ENCODE results near the gene SNRPA.
"Not testable (repeated sequence)": the region's sequence is repeated elsewhere in the genome, so short reads cannot be mapped to it uniquely, and the experiment has no call there.

SNRPA gene

DNA sequence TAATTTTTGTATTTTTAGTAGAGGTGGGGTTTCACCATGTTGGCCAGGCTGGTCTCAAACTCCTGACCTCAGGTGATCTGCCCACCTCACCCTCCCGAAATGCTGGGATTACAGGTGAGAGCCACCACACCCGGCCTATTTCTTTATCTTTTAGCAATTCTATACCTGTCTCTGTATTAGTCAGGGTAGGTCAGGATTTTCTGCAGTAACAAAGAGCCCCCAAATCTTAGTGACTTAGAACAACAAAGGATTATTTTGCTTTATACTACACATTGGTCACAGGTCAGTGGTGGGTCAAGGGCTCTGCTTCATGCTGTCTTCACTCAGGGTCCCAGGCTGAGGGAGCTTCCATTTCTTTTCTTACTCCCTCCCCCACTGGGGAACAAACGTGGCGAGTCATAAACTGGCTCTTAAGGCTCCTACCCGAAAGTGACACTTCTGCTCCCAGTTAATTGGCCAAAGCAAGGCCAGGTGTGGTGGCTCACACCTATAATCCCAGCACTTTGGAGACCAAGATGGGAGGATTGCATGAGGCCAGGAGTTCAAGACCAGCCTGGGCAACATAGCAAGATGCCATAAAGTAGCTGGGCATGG lies 27.2 kb upstream of the SNRPA start:
- no peak for TF ChIP-seq EZH2phosphoT487 (IDR thresholded peaks at IDR 0.05; ENCODE audit: low read depth)
- TF ChIP-seq, protein P1, sequence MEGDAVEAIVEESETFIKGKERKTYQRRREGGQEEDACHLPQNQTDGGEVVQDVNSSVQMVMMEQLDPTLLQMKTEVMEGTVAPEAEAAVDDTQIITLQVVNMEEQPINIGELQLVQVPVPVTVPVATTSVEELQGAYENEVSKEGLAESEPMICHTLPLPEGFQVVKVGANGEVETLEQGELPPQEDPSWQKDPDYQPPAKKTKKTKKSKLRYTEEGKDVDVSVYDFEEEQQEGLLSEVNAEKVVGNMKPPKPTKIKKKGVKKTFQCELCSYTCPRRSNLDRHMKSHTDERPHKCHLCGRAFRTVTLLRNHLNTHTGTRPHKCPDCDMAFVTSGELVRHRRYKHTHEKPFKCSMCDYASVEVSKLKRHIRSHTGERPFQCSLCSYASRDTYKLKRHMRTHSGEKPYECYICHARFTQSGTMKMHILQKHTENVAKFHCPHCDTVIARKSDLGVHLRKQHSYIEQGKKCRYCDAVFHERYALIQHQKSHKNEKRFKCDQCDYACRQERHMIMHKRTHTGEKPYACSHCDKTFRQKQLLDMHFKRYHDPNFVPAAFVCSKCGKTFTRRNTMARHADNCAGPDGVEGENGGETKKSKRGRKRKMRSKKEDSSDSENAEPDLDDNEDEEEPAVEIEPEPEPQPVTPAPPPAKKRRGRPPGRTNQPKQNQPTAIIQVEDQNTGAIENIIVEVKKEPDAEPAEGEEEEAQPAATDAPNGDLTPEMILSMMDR (IDR thresholded peaks at IDR 0.05; ENCODE audit: low read depth, low read length): no peak
- Histone ChIP-seq H3K27ac (ENCODE audit: low read length) (no peak overlapping the region), H3K9me3 (ENCODE audit: insufficient read depth, low read length) (no peaks in the 10 kb centered on the region), H4K20me1 (ENCODE audit: insufficient read depth, low read length) (no peaks in the 10 kb centered on the region), H3K4me3 (ENCODE audit: low read length) (no peak overlapping the region), H3K27me3 (ENCODE audit: low read depth, low read length) (no peaks in the 10 kb centered on the region), H3K79me2 (ENCODE audit: low read length) (peaks cover 30% of the 10 kb centered on the region), H2AFZ (ENCODE audit: low read depth, low read length) (no peak overlapping the region), H3K9ac (ENCODE audit: low read length) (no peak overlapping the region), H3K4me2 (ENCODE audit: low read length) (no peak overlapping the region), H3K36me3 (replicated peaks; ENCODE audit: low read depth, low read length) (peaks cover 37% of the 10 kb centered on the region), H3K4me1 (ENCODE audit: low read length) (peaks cover 10% of the 10 kb centered on the region)

DNA sequence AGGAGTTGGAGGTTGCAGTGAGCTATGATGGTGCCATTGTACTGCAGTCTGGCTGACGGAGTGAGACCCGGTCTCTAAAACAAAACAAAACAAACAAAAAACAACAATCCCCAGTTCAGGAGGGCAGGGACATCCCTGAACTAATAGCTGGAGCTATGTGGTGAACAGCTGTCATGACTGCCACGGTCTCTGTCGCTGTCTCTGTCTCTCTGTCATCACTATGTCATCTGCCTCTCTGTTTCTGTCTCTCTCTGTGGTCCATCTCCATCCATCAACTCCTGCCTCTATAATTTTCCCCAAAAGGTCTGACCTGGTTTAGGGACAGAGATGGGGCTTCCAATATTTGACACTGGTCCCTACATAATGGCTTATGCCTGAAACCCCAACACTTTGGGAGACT lies 26.7 kb upstream of the SNRPA start:
- no peaks in the 10 kb centered on the region for H3K27me3 ChIP-seq (ENCODE audit: low read depth, low read length)
- peaks cover 25% of the 10 kb centered on the region for H3K79me2 ChIP-seq (ENCODE audit: low read length)
- no peaks in the 10 kb centered on the region for H3K9me3 ChIP-seq (ENCODE audit: insufficient read depth, low read length)
- H3K36me3 ChIP-seq (replicated peaks; ENCODE audit: low read depth, low read length): peaks cover 37% of the 10 kb centered on the region
- no peak overlapping the region for H3K4me2 ChIP-seq (ENCODE audit: low read length)
- H2AFZ ChIP-seq (ENCODE audit: low read depth, low read length): no peak overlapping the region
- no peak overlapping the region for H3K9ac ChIP-seq (ENCODE audit: low read length)
- H3K4me1 ChIP-seq (ENCODE audit: low read length): peaks cover 5% of the 10 kb centered on the region
- TF ChIP-seq EZH2phosphoT487 (IDR thresholded peaks at IDR 0.05; ENCODE audit: low read depth): no peak
- TF ChIP-seq, protein P1 (IDR thresholded peaks at IDR 0.05; ENCODE audit: low read depth, low read length): no peak
- H3K4me3 ChIP-seq (ENCODE audit: low read length): no peak overlapping the region
- H4K20me1 ChIP-seq (ENCODE audit: insufficient read depth, low read length): no peaks in the 10 kb centered on the region
- H3K27ac ChIP-seq (ENCODE audit: low read length): no peak overlapping the region

DNA sequence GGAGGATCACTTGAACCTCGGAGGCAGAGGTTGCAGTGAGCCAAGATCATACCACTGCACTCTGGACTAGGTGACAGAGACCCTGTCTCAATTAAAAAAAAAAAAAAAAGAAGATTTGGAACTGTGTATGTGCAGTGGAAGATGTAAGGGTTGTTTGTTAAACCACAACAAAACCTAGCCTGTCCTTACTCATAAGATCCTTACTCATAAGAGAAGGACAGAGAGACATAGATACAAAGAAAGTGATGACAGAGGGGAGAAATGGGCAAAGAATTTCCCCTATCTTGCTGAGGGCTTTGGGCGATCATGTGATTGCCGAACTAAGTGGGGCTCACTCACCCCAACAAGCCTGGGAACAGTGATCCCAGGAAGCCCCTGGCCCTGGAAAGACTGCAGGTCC lies 26.1 kb upstream of the SNRPA start:
- Histone ChIP-seq H3K79me2 (ENCODE audit: low read length) (peaks cover 19% of the 10 kb centered on the region), H2AFZ (ENCODE audit: low read depth, low read length) (no peak overlapping the region), H3K9me3 (ENCODE audit: insufficient read depth, low read length) (no peaks in the 10 kb centered on the region), H3K4me1 (ENCODE audit: low read length) (no peaks in the 10 kb centered on the region), H3K4me3 (ENCODE audit: low read length) (no peak overlapping the region), H4K20me1 (ENCODE audit: insufficient read depth, low read length) (no peaks in the 10 kb centered on the region), H3K4me2 (ENCODE audit: low read length) (no peak overlapping the region), H3K36me3 (replicated peaks; ENCODE audit: low read depth, low read length) (peaks cover 35% of the 10 kb centered on the region), H3K9ac (ENCODE audit: low read length) (no peak overlapping the region), H3K27me3 (ENCODE audit: low read depth, low read length) (no peaks in the 10 kb centered on the region), H3K27ac (ENCODE audit: low read length) (no peak overlapping the region)
- TF ChIP-seq, protein P1 (IDR thresholded peaks at IDR 0.05; ENCODE audit: low read depth, low read length): no peak
- no peak for TF ChIP-seq EZH2phosphoT487 (IDR thresholded peaks at IDR 0.05; ENCODE audit: low read depth)

DNA sequence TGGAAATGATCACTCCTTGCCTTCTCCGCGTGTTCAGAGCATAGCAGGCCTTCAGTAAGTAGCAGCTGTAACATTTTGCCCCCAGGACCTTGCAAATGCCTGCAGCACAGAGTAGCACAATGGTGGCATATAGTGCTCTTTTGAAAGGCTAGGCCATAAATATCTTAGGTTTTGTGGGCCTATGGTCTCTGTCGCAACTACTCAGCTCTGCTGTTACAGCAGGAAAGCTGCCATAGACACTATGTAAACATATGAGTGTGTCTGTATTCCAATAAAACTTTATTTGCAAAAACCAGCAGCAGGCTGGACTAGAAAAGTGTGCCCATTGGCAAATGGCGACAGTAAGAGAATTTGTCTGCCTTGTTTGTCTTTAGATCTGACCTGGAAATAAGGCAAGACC lies 24.7 kb upstream of the SNRPA start:
- Histone ChIP-seq H3K9ac (ENCODE audit: low read length) (no peak overlapping the region), H3K4me2 (ENCODE audit: low read length) (no peak overlapping the region), H3K27ac (ENCODE audit: low read length) (no peak overlapping the region), H3K79me2 (ENCODE audit: low read length) (peaks cover 8% of the 10 kb centered on the region; the same call in 1 of the 2 replicates), H3K4me1 (ENCODE audit: low read length) (no peaks in the 10 kb centered on the region), H3K4me3 (ENCODE audit: low read length) (no peak overlapping the region), H2AFZ (ENCODE audit: low read depth, low read length) (no peak overlapping the region), H3K27me3 (ENCODE audit: low read depth, low read length) (no peaks in the 10 kb centered on the region), H4K20me1 (ENCODE audit: insufficient read depth, low read length) (no peaks in the 10 kb centered on the region), H3K9me3 (ENCODE audit: insufficient read depth, low read length) (no peaks in the 10 kb centered on the region), H3K36me3 (replicated peaks; ENCODE audit: low read depth, low read length) (peaks cover 34% of the 10 kb centered on the region)
- no peak for TF ChIP-seq EZH2phosphoT487 (IDR thresholded peaks at IDR 0.05; ENCODE audit: low read depth)
- TF ChIP-seq, protein P1 (IDR thresholded peaks at IDR 0.05; ENCODE audit: low read depth, low read length): no peak

DNA sequence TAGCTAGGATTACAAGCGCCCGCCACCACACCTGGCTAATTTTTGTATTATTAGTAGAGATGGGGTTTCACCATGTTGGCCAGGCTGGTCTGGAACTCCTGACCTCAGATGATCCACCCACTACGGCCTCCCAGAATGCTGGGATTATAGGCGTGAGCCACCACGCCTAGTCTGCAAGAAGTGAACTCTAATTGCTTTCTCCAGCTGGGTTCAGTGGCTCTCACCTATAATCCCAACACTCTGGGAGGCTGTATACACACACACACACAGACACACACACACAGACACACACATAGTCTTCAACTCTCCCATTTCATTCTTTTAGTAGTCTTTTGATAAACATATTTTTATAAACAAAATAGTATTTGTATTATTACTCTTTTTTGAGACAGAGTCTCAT lies 20.9 kb upstream of the SNRPA start:
- H3K9ac ChIP-seq (ENCODE audit: low read length); H3K4me2 ChIP-seq (ENCODE audit: low read length); H2AFZ ChIP-seq (ENCODE audit: low read depth, low read length); H3K4me1 ChIP-seq (ENCODE audit: low read length); H3K27me3 ChIP-seq (ENCODE audit: low read depth, low read length); H3K9me3 ChIP-seq (ENCODE audit: insufficient read depth, low read length); H3K4me3 ChIP-seq (ENCODE audit: low read length); H4K20me1 ChIP-seq (ENCODE audit: insufficient read depth, low read length); H3K27ac ChIP-seq (ENCODE audit: low read length); H3K79me2 ChIP-seq (ENCODE audit: low read length): not testable (repeated sequence)
- peaks cover 37% of the 10 kb centered on the region for H3K36me3 ChIP-seq (replicated peaks; ENCODE audit: low read depth, low read length)

DNA sequence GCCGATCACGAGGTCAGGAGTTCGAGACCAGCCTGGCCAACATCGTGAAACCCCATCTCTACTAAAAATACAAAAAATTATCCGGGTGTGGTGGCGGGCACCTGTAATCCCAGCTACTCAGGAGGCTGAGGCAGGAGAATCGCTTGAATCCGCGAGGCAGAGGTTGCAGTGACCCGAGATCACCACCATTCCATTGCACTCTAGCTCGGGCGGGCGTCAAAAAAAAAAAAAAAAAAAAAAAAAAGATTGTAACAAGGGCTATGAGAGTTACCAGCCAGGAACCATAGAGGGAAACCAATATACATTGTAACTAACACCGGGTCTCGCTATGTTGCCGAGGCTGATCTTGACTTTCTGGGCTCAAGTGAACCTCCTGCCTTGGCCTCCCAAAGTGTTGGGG lies 18.7 kb upstream of the SNRPA start:
- H3K9me3 ChIP-seq (ENCODE audit: insufficient read depth, low read length): not testable (repeated sequence)
- H3K36me3 ChIP-seq (replicated peaks; ENCODE audit: low read depth, low read length): peaks cover 43% of the 10 kb centered on the region

More for the DNA sequence above, 18.7 kb upstream of the SNRPA start:
- not testable (repeated sequence) for H3K27ac ChIP-seq (ENCODE audit: low read length); H4K20me1 ChIP-seq (ENCODE audit: insufficient read depth, low read length); H3K4me3 ChIP-seq (ENCODE audit: low read length); H3K9ac ChIP-seq (ENCODE audit: low read length); H3K4me1 ChIP-seq (ENCODE audit: low read length); H3K79me2 ChIP-seq (ENCODE audit: low read length); H3K27me3 ChIP-seq (ENCODE audit: low read depth, low read length); H2AFZ ChIP-seq (ENCODE audit: low read depth, low read length); H3K4me2 ChIP-seq (ENCODE audit: low read length)

Measured in OCI-LY3 (cell line).